H1 (cell line): ENCODE results near the gene GNAT2. TPM values are rescaled to one million over a fixed set of nuclear protein-coding genes. Genes with fewer than 3 reads are reported as not detected.

Experiments
- CTCF ChIA-PET: fragments of 300-600 bp; sonication (Branson Sonifier 250); formaldehyde crosslinking; loops from one replicate; lab custom pipeline; 2021; ENCODE audit not compliant: partially characterized antibody; lab: Charles Lee
- POLR2A ChIA-PET: fragments of 300-600 bp; sonication (Branson Sonifier 250); formaldehyde crosslinking; loops from one replicate; lab custom pipeline; 2021; ENCODE audit warnings: inconsistent platforms; ENCODE audit not compliant: partially characterized antibody; lab: Charles Lee
- DNase-seq, 2 experiments: peaks; one replicate each; pipeline versions ENCODE4 v3.0.0 to v3.0.0-alpha.2; 2010 to 2022; ENCODE audit warnings: low spot score in 2 of 2, low read depth in 1 of 2, mixed read lengths in 1 of 2
- FAIRE-seq: peaks from 2 replicates; lab custom pipeline; 2011; peaks lifted over from hg19 to GRCh38; lab: Jason Lieb, UNC
- H2AFZ ChIP-seq: 2 replicates; pipeline ENCODE4 v1.8.1; 2012; ENCODE audit warnings: low read length, inconsistent platforms
- H2AK5ac ChIP-seq: 2 replicates; pipeline ENCODE4 v1.6.1; 2013; ENCODE audit warnings: low read depth, low read length
- H2BK120ac ChIP-seq: replicated peaks from 2 replicates; pipeline ENCODE3; 2013; ENCODE audit warnings: low read depth, low read length, inconsistent platforms
- H2BK12ac ChIP-seq: 2 replicates; pipeline ENCODE4 v1.6.1; 2013; ENCODE audit warnings: low read depth, low read length
- H2BK15ac ChIP-seq: 2 replicates; pipeline ENCODE4 v1.6.1; 2013; ENCODE audit warnings: low read length
- H2BK20ac ChIP-seq: 2 replicates; pipeline ENCODE4 v1.6.1; 2013; ENCODE audit warnings: low read length
- H2BK5ac ChIP-seq: 2 replicates; pipeline ENCODE4 v1.6.1; 2013; ENCODE audit warnings: low read depth, low read length
- H3K14ac ChIP-seq: 2 replicates; pipeline ENCODE4 v1.6.1; 2013; ENCODE audit warnings: inconsistent platforms; ENCODE audit not compliant: insufficient read length
- H3K18ac ChIP-seq: 2 replicates; pipeline ENCODE4 v1.6.1; 2013; ENCODE audit warnings: low read length; ENCODE audit errors: extremely low read depth
- H3K23ac ChIP-seq: 2 replicates; pipeline ENCODE4 v1.6.1; 2013; ENCODE audit warnings: inconsistent platforms; ENCODE audit not compliant: insufficient read length
- H3K23me2 ChIP-seq: 2 replicates; pipeline ENCODE4 v1.6.1; 2013; ENCODE audit warnings: low read depth, low read length
- H3K27ac ChIP-seq: 2 replicates; pipeline ENCODE4 v1.6.1; 2011; ENCODE audit warnings: low read depth, low read length, inconsistent platforms
- H3K27me3 ChIP-seq, 4 experiments: replicated peaks in 1 of 4; 1 replicate in 1 of 4; 2 replicates in 3 of 4; pipeline versions ENCODE4 v1.6.1 to v1.8.1; 2011 to 2013; ENCODE audit warnings: low read length in 3 of 4, mild to moderate bottlenecking in 3 of 4, inconsistent platforms in 2 of 4, mixed read lengths in 2 of 4, moderate library complexity in 1 of 4; ENCODE audit not compliant: control insufficient read depth in 3 of 4, insufficient read depth in 3 of 4; ENCODE audit errors: extremely low read depth in 1 of 4
- H3K36me3 ChIP-seq, 4 experiments: 2 replicates each; pipeline versions ENCODE4 v1.6.1 to v1.8.1; 2011 to 2013; ENCODE audit warnings: mild to moderate bottlenecking in 4 of 4, low read length in 3 of 4, moderate library complexity in 2 of 4, control low read depth in 1 of 4, inconsistent platforms in 1 of 4; ENCODE audit not compliant: insufficient read depth in 4 of 4, control insufficient read depth in 2 of 4
- H3K4ac ChIP-seq: replicated peaks from 2 replicates; pipeline ENCODE3; 2013; ENCODE audit warnings: low read length, low read depth, mixed read lengths, inconsistent platforms; ENCODE audit not compliant: insufficient read length
- H3K4me1 ChIP-seq, 4 experiments: replicated peaks in 1 of 4; 1 replicate in 1 of 4; 2 replicates in 3 of 4; pipeline versions ENCODE4 v1.6.1 to v1.8.1; 2011 to 2013; ENCODE audit warnings: low read length in 3 of 4, inconsistent platforms in 2 of 4, mixed read lengths in 1 of 4; ENCODE audit not compliant: insufficient read depth in 4 of 4, control insufficient read depth in 3 of 4
- H3K4me2 ChIP-seq, 2 experiments: 2 replicates each; pipeline versions ENCODE4 v1.6.1 to v1.8.1; 2011 to 2013; ENCODE audit warnings: low read depth in 2 of 2, low read length in 2 of 2, control low read depth in 1 of 2, inconsistent platforms in 1 of 2, mild to moderate bottlenecking in 1 of 2; ENCODE audit not compliant: insufficient read depth in 1 of 2
- H3K4me3 ChIP-seq, 4 experiments: fragments of 200-600, 300-600 bp in 1 of 4; sonication (generic), shearing (Covaris generic), sonication (Bioruptor Twin) in 1 of 4; 2 replicates each; pipeline versions ENCODE4 v1.5.1 to v1.8.1; 2011 to 2016; ENCODE audit warnings: low read length in 4 of 4, low read depth in 3 of 4, control low read depth in 2 of 4, inconsistent platforms in 2 of 4, mild to moderate bottlenecking in 2 of 4, mixed read lengths in 1 of 4, moderate library complexity in 1 of 4; ENCODE audit not compliant: insufficient read depth in 2 of 4; ENCODE audit errors: extremely low read depth in 1 of 4
- H3K56ac ChIP-seq: replicated peaks from 2 replicates; pipeline ENCODE3; 2013; ENCODE audit warnings: low read depth, mild to moderate bottlenecking, mixed read lengths, low read length, inconsistent platforms; ENCODE audit not compliant: insufficient read length
- H3K79me1 ChIP-seq: 2 replicates; pipeline ENCODE4 v1.6.1; 2013; ENCODE audit warnings: low read depth, low read length, control low read depth
- H3K79me2 ChIP-seq, 2 experiments: 2 replicates each; pipeline versions ENCODE4 v1.6.1 to v1.8.1; 2012 to 2013; ENCODE audit warnings: low read length in 2 of 2, mild to moderate bottlenecking in 2 of 2, inconsistent platforms in 1 of 2; ENCODE audit not compliant: insufficient read depth in 2 of 2, control insufficient read depth in 1 of 2
- H3K9ac ChIP-seq, 4 experiments: replicated peaks in 1 of 4; 1 replicate in 1 of 4; 2 replicates in 3 of 4; pipeline versions ENCODE4 v1.6.1 to v1.8.1; 2011 to 2013; ENCODE audit warnings: low read depth in 3 of 4, low read length in 3 of 4, control low read depth in 2 of 4, mild to moderate bottlenecking in 2 of 4, moderate library complexity in 2 of 4, inconsistent platforms in 1 of 4; ENCODE audit errors: extremely low read depth in 1 of 4
- H3K9me3 ChIP-seq, 2 experiments: 2 replicates each; pipeline versions ENCODE4 v1.6.1 to v1.8.1; 2012 to 2013; ENCODE audit warnings: mild to moderate bottlenecking in 2 of 2, moderate library complexity in 2 of 2, control low read depth in 1 of 2, inconsistent platforms in 1 of 2, low read depth in 1 of 2, low read length in 1 of 2, mixed read lengths in 1 of 2; ENCODE audit not compliant: insufficient read depth in 2 of 2
- H4K20me1 ChIP-seq, 2 experiments: replicated peaks in 1 of 2; 2 replicates each; pipeline versions ENCODE3 to v1.8.1; 2011 to 2013; ENCODE audit warnings: inconsistent platforms in 2 of 2, low read length in 2 of 2, mild to moderate bottlenecking in 1 of 2; ENCODE audit not compliant: insufficient read depth in 2 of 2, control insufficient read depth in 1 of 2
- H4K5ac ChIP-seq: 2 replicates; pipeline ENCODE4 v1.6.1; 2013; ENCODE audit warnings: low read length, low read depth, mixed read lengths, inconsistent platforms; ENCODE audit not compliant: insufficient read length
- H4K8ac ChIP-seq: 2 replicates; pipeline ENCODE4 v1.8.0; 2013; ENCODE audit warnings: mild to moderate bottlenecking, moderate library complexity, low read length, inconsistent platforms; ENCODE audit not compliant: insufficient read depth; ENCODE audit errors: extremely low read depth
- H4K91ac ChIP-seq: replicated peaks from 2 replicates; pipeline ENCODE3; 2013; ENCODE audit warnings: low read length, mixed read lengths, inconsistent platforms; ENCODE audit not compliant: insufficient read length
- CHD2 ChIP-seq: IDR thresholded peaks from 2 replicates; pipeline ENCODE4 v1.6.1; 2012; ENCODE audit warnings: low read length, improper control_type of control experiment
- CREB1 ChIP-seq: IDR thresholded peaks from 2 replicates; pipeline ENCODE4 v1.6.1; 2012; ENCODE audit warnings: inconsistent platforms
- CTBP2 ChIP-seq: IDR thresholded peaks from 2 replicates; pipeline ENCODE4 v1.7.0; 2011; ENCODE audit warnings: borderline replicate concordance, mild to moderate bottlenecking, moderate library complexity, mixed read lengths, low read length; ENCODE audit not compliant: insufficient read depth, insufficient read length
- CTCF ChIP-seq, 3 experiments: IDR thresholded peaks; 1 replicate in 2 of 3; 2 replicates in 1 of 3; pipeline versions ENCODE4 v1.5.1 to v1.6.1; 2011; ENCODE audit warnings: low read length in 3 of 3, mild to moderate bottlenecking in 3 of 3, inconsistent platforms in 2 of 3, low read depth in 1 of 3, moderate library complexity in 1 of 3; ENCODE audit not compliant: insufficient read depth in 1 of 3; ENCODE audit errors: control extremely low read depth in 1 of 3
- EP300 ChIP-seq, 2 experiments: IDR thresholded peaks; 1 replicate in 1 of 2; 2 replicates in 1 of 2; pipeline ENCODE4 v1.6.1; 2011 to 2012; ENCODE audit warnings: low read depth in 2 of 2, low read length in 2 of 2, mild to moderate bottlenecking in 2 of 2, borderline replicate concordance in 1 of 2, inconsistent platforms in 1 of 2, moderate library complexity in 1 of 2
- KDM1A ChIP-seq: fragments of 200-600, 300-600 bp; sonication (generic); IDR thresholded peaks from 2 replicates; pipeline ENCODE4 v1.7.1; 2016; ENCODE audit warnings: mild to moderate bottlenecking, low read length, borderline replicate concordance
- MAFK ChIP-seq: IDR thresholded peaks from 2 replicates; pipeline ENCODE4 v1.6.1; 2012; ENCODE audit warnings: low read depth, mild to moderate bottlenecking, improper control_type of control experiment, low read length
- NANOG ChIP-seq: IDR thresholded peaks from 2 replicates; pipeline ENCODE4 v1.6.1; 2011; ENCODE audit warnings: low read length, low read depth, mild to moderate bottlenecking, inconsistent platforms; ENCODE audit not compliant: insufficient read depth, poor library complexity, severe bottlenecking
- POU5F1 ChIP-seq: IDR thresholded peaks from 2 replicates; pipeline ENCODE4 v1.6.1; 2011; ENCODE audit warnings: low read depth, mild to moderate bottlenecking, low read length, moderate library complexity
- RBBP5 ChIP-seq: IDR thresholded peaks from 2 replicates; pipeline ENCODE4 v1.7.1; 2012; ENCODE audit warnings: low read depth, mild to moderate bottlenecking, inconsistent platforms, low read length, moderate library complexity, borderline replicate concordance
- TAF7 ChIP-seq: optimal IDR thresholded peaks from 2 replicates; pipeline ENCODE3; 2011; ENCODE audit warnings: low read depth, mild to moderate bottlenecking, inconsistent platforms, low read length, moderate library complexity, borderline replicate concordance
- WGBS, 2 experiments: shearing (Covaris generic) in 1 of 2; methylation state at CpG; one replicate each; pipeline versions ENCODE4 v1.1.6 to v1.1.7; 2013 to 2015; ENCODE audit warnings: low lambda C conversion rate in 2 of 2, mixed read lengths in 2 of 2, inconsistent platforms in 1 of 2, low coverage in 1 of 2, missing lambda C conversion rate in 1 of 2; ENCODE audit not compliant: insufficient replicate concordance in 2 of 2, insufficient coverage in 1 of 2, insufficient read length in 1 of 2; ENCODE audit errors: extremely low coverage in 1 of 2, missing lambda C conversion rate in 1 of 2; 5-methylcytosine and 5-hydroxymethylcytosine counted together
- polyA plus RNA-seq, 7 experiments: library from polyadenylated mRNA; depleted of rRNA in 3 of 7; stranded (reverse) in 5 of 7; unstranded in 2 of 7; fragments of >200 nt in 5 of 7; fragments of 200-250 nt in 2 of 7; gene quantifications; 1 replicate in 5 of 7; 2 replicates in 1 of 7; 4 replicates in 1 of 7; pipeline versions ENCODE4 v1.2.1 to v1.2.3, GENCODE V29; 2011 to 2013; ENCODE audit warnings: missing spikeins in 2 of 7, mixed read lengths in 2 of 7
- total RNA-seq: library from RNA; stranded (reverse); fragmentation: NEBNext Ultra II Directional; extraction: Animal tissue kit (Norgen Biotek cat#: 25700); gene quantifications from 2 replicates; pipeline ENCODE4 v1.2.1, GENCODE V29; 2021

Gene GNAT2
- total and polyA plus RNA-seq, 2 of the 8 experiments (the other 6 are each of a cell fraction or from before 2014, with no cell fraction given) = 0.05 TPM; not detected in 1

- Histone ChIP-seq H2BK5ac (no peak overlapping the region), H3K27me3 (no peaks in the 10 kb centered on the region), H2BK120ac (no peak overlapping the region), H2BK20ac (no peak overlapping the region), H3K79me2 (no peaks in the 10 kb centered on the region), H3K36me3 (peaks cover 2 to 37% (median 14%) of the 10 kb centered on the region in 4 experiments; a peak in 7 of 8 replicates), H3K79me1 (no peaks in the 10 kb centered on the region), H2BK15ac (no peak overlapping the region), H3K56ac (no peak overlapping the region), H2AK5ac (no peak overlapping the region), H3K27ac (no peak overlapping the region), H2AFZ (no peak overlapping the region), H4K5ac (no peak overlapping the region), H3K4me3 (no peak overlapping the region), H3K4me2 (no peak overlapping the region), H3K9me3 (no peaks in the 10 kb centered on the region), H3K18ac (no peak overlapping the region), H4K20me1 (no peaks in the 10 kb centered on the region), H4K91ac (no peak overlapping the region), H3K14ac (no peak overlapping the region), H3K9ac (no peak overlapping the region), H3K23ac (no peak overlapping the region), H3K23me2 (no peaks in the 10 kb centered on the region), H3K4ac (no peak overlapping the region), H3K4me1 (no peaks in the 10 kb centered on the region), H2BK12ac (no peak overlapping the region), H4K8ac (no peak overlapping the region)
- CTCF ChIA-PET = interaction anchor here (0.9 to 1.2 kb wide), 6 partner anchors 10 to 405 kb away, joined by 3 to 4 read pairs (median 3); no protein-coding TSS in a partner anchor
- TF ChIP-seq MAFK (no peak), CREB1 (no peak), RBBP5 (no peak), CTBP2 (no peak), EP300 (IDR thresholded peaks at IDR 0.05; ENCODE audit: borderline replicate concordance in 1 of 2, low read depth in 2 of 2, low read length in 2 of 2) (no peak), KDM1A (no peak), CTCF (IDR thresholded peaks at IDR 0.05; ENCODE audit: control extremely low read depth in 1 of 3, insufficient read depth in 1 of 3, low read depth in 1 of 3, low read length in 3 of 3) (no peak), CHD2 (no peak), NANOG (no peak), TAF7 (no peak), POU5F1 (no peak)
- POLR2A ChIA-PET = no interaction called here
- FAIRE-seq (no peak), DNase-seq (no peak)
- WGBS, 2 experiments = 92% methylated on average over 3 of the region's 3 CpGs; no CpG with 5 or more reads in 1 of the 2 experiments
Observed at GRCh38 chr1:109578947-109579443, 40.4 kb downstream of the GNAT2 start.
